ENCODE data around the gene SLC6A13.

- TF ChIP-seq, protein P1, sequence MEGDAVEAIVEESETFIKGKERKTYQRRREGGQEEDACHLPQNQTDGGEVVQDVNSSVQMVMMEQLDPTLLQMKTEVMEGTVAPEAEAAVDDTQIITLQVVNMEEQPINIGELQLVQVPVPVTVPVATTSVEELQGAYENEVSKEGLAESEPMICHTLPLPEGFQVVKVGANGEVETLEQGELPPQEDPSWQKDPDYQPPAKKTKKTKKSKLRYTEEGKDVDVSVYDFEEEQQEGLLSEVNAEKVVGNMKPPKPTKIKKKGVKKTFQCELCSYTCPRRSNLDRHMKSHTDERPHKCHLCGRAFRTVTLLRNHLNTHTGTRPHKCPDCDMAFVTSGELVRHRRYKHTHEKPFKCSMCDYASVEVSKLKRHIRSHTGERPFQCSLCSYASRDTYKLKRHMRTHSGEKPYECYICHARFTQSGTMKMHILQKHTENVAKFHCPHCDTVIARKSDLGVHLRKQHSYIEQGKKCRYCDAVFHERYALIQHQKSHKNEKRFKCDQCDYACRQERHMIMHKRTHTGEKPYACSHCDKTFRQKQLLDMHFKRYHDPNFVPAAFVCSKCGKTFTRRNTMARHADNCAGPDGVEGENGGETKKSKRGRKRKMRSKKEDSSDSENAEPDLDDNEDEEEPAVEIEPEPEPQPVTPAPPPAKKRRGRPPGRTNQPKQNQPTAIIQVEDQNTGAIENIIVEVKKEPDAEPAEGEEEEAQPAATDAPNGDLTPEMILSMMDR (IDR thresholded peaks at IDR 0.05) = no peak
- TF ChIP-seq POLR2AphosphoS5 (IDR thresholded peaks at IDR 0.05) (no peak), POLR2A (IDR thresholded peaks at IDR 0.05) (no peak)
Measured at GRCh38 chr12:191541-191940, 71.1 kb downstream of the SLC6A13 start.
